NCI-H446 treated with DMSO at 0.1 percent for 48 hours (cell line): ENCODE measurements around the gene CRABP2.

Experiments used
- DNase-seq: peaks from one replicate; lab custom pipeline; 2025; lab: John Stamatoyannopoulos, UW

Gene CRABP2

GRCh38 chr1:156708218-156708661 lies 2.9 kb upstream of the CRABP2 start:
- DNase-seq, result no peak

- DNase-seq, result no peak
Observed at GRCh38 chr1:156707417-156708217, 2.2 kb upstream of the CRABP2 start.

DNA sequence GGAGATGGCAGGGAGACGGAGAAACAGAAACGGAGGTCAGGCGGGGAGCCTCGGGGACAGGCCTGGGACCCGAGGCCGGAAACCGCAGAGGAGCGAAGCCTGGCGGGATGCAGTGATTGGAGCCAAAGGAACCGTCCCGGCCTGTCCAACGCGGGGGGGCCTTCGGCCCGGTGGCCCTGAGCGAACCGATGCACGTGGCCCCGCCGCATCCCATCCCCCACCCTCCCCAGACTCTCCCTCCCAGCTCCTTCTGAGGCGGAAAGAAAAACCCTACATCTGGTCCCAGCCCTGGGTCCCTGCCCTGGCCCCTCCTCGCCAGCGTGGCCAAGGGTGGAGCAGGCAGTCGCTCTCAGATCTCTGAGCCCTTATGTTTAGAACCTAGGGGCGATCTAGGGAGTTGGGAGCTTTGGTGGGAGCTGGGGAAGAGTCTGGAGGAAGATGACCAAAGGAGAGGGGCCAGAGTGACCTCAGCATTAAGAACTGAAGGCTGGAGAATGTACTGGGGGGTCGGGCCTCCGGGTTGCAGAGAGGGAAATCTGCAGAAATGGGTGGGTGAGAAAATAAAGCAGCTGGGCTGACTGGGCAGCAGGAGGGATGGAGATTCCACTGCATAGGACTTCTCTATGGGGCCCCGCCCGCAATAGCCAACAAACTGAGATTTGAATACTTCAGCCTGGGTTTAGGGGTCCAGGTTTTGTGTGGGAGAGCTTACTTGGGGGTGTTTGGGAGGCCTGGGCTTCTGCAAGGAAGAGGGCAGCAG lies 1.5 kb upstream of the CRABP2 start:
- DNase-seq, result no peak

GRCh38 chr1:156705918-156706656 lies 704 bp upstream of the CRABP2 start:
- no peak for DNase-seq

DNA sequence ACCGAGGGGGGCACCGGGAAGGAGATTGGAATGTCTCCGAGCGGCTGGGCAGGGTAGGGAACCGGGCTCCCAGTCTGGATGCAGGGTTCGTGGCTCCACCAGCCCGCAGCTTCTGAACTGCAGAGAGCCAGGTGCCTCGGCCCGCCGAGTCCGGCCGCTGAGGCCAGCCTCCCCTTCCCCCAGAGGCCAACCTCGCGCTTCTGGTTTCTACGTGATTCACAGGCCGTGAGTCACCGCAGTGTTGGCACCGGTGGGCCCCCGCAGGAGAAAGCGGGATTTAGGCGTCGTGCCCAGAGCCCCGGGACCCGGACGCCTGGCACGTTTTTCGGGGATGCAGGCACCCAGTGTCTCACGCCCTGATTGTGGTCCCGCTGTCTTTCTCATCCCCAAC lies 458 bp downstream of the CRABP2 start:
- no peak for DNase-seq

DNA sequence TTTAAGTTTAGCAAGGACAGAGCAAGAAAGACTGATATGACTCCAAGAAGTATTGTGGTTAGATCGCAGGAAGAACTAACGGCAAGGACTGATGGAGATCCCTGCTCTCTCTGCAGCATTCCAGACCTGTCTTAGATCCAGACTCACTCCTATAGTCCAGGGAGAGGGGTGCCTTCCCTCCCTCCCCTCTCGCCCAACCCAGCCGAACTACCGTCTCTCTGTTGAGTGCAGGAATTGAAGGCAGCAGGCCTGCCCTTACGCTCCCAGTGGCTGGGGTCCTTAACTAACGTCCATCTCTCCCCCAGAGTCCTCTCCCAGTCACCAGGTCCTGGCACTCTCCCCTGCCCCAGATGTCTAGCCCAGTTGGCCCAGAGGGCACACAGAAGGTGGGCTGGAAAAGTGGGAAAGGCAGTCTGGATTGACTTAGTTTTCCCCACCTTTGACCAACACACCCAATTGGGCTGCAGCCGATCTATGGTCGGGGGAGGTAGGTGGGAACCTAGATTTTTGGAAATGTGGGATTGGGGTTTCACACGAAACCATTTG lies 1.1 kb downstream of the CRABP2 start:
- DNase-seq, result no peak

- no peak for DNase-seq
Observed at GRCh38 chr1:156703741-156704140, 1.6 kb downstream of the CRABP2 start.

- DNase-seq, result no peak
Observed at GRCh38 chr1:156703336-156703735, 2.0 kb downstream of the CRABP2 start.

DNA sequence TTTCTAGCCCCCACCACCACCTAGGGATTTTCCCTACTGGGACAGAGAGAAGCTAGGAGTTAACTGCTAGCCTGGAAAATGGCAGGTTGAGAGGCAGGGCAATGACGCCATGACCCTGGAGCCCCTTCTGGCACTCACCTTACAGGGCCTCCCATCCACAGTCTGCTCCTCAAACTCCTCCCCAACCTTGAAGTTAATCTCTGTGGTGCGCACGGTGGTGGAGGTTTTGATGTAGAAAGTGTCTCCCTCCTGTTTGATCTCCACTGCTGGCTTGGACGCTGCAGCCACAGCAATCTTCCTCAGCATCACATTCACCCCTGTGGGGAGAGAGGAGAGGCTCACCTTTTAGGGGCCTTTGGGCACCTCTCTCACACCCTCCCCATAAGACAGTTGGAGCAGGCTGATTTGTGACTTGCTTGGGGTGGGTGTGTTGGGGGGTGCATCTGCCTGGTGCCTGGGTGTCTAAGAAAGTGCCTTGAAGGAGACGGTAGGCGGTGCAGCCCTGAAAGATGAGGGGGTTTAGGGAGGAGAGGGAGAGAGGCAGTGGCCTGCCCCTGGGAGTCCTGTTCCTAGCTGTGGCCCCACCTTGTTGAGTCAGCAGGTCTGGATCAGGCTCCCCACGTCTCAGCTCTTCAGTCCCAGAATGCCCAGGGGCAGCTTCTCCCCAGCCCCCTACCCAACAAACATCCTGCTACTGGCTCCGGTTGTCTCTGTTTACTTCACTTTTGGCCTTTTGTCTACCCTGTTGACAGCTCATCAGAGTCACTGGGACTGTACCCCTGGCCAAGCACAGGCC lies 4.4 kb downstream of the CRABP2 start:
- DNase-seq, result no peak

DNA sequence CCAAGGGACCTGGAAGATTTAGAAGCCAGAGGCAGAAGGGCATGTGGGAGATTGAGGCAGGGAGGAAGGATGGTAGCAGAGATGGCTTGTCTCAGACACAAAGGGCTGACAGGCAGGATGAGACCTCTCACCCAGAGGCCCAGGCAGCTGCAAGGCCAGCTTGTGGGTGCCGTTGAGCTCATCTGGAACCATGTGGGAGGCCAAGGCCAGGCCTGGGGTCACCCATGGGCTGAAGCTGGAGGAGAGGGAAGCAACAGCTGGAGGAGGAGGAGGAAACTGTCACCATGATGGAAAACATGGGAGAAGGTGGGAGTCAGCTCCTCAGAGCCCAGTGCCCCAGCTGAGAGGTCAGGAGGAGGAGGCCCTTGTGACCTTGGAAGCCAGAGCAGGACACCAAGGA lies 6.4 kb downstream of the CRABP2 start:
- DNase-seq, result no peak

- DNase-seq, result no peak
Observed at GRCh38 chr1:156697481-156697880, 7.9 kb downstream of the CRABP2 start.

DNA sequence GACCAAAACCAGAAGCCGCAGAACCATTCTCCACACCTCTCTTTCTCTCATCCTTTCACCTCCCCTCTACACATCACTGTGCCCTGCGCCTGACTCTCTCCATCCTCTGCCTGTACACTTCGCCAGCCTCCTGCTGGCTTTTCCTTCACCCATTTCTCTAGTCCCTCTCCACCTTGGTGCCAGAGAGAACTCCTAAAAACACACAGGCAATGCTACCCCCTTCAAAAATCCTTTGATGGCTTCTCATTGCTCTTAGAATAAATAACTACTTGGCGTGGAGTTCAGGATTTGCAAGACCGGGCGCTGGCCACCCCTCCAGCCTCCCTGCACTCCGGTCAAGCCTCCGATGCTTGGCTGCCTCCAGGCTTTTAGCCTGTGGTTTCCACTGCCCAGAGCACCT lies 8.6 kb downstream of the CRABP2 start:
- no peak for DNase-seq

- DNase-seq, result no peak
Observed at GRCh38 chr1:156694690-156694962, 10.8 kb downstream of the CRABP2 start.

DNA sequence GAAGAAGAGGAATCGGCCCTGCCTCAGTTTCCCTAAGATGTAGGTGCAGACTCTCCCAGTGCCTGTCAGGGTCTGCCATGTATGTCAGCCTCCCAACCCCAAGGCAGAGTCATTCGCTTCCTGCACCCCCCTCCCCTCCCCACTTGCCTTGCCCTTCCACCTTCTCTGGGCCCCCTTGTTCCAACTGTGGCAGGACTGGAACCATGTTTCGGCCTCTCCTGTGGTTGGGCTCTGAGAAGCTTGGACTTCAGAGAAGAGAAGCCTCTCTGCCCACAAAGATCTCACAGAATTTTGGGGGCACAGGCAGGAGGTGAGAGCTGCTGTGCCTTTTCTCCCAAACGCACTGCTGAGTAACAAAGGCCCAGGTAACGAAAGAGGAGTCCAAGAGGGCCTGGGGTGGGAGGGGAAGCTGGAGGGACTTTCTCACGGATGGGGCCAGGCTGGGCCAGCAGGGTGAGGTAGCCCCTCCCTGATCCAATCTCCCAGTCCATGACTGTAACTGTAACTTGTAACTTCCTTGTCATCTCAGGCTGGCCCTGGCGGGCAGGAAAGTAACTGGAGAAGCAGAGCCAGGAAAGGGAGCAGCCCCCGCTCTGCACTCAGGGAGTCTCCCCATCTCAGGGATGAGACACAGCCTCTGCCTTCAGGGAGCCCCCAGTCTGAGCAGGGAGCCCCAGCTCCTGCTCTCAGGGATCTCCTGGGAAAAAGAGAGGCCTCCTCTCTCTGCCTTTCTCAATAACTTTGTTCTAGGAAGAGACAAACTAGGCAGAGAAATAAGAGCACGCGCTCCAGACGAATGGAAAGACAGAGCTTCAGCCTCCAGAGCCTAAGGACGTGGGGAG lies 11.3 kb downstream of the CRABP2 start:
- no peak for DNase-seq

DNA sequence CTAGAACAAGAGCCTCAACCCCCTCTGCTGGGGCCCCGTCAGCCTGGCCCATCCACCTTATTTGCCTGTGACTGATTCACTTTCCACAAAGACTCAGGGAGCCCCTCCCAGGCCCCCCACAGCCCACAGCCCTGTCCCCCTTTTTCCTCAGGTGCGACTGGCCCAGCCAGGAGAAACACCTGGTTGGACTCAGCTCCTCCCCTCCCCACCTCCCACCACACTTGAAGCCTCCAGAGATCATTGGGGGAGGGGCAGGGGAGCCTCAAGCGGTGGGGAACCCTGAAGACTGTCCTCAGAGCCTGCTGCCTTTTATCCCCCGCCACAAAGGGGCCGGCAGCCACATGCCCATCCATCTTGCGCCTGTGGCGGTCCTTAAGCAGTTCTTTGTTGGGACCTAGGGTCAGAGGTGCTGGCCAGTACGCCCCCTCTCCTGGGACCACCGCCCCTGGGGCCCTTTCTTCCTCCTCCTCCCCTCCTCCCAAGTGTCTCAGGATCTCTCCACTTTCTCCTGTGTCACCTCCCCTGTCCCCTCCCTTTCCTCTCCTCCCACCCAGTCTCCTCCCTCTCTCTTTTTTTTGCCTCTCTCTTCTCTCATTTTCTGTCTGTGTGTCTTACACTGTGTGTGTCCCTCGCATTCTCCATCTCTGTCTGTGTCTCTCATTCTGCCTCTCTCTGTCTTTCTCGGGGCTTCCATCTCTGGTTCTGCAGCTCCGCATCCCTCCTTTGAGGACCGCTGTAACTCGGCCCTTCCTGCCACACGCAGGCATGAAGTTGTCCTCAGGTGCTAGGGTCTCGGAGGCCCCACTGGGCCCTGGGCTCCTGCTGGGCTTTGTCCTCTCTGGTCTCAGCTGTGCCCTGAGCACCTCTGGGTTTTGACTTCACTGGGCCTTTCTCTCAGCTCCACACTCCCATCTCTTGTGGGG lies 12.2 kb downstream of the CRABP2 start:
- no peak for DNase-seq

DNA sequence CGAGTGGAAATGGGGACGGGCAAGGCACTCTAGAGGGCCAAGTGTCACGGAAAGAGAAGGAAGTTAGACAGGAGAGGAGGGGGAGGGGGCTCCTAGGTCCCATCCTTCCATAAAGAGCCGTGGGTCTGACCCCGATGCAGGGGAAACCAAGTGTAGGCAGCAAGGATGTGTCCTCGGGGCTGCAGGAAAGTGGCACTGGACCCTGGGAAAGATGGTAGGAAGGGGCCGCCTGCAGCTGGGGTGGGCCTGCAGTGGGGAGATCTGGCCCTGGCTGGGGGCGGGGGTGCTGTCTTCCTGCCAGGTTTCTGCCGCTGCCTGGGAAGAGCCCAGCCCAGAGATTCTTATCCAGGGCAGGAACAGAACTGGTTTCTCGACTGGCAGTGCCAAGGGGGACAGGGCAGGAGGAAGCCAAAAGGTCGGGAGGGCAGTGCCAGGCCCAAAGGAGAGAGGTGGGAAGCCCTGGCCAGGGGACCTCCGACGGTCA lies 12.9 kb downstream of the CRABP2 start:
- no peak for DNase-seq

DNA sequence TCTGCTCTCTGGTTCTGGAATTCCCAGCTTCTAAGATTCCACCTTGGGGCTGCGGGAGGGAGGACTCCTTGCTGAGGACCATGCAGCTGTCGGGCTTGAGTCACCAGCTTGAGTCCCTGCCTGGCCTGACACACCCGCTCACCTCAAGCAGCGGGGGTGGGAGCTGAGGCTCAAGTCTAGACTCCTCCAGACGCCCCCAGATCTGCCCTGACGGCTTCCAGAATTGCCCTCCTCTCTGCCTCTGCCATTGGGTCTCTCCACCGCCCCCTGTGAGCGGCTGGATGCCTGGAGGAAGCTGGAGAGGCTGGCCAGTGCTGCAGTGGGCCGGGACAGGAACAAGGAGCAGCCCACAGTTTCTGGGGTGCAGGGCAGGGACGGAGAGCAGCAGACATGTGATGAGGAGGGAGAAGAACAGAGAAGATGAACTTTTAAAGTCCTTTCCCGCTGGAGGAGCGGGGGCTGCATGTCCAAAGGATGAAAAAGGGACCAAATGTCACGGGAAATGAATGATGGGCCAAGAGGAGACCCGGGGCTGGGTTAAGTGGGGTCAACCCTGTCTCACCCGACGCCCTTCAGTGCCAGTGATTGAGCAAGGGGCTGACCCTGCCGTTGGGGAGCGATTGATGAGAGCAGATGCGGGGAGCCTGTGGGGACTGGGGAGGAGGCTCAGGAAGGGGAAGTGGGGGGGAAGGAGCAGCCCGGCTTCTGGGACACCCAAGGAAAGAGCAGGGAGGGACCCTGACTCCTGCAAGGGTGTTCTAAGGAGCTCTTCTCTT lies 13.5 kb downstream of the CRABP2 start:
- no peak for DNase-seq

DNA sequence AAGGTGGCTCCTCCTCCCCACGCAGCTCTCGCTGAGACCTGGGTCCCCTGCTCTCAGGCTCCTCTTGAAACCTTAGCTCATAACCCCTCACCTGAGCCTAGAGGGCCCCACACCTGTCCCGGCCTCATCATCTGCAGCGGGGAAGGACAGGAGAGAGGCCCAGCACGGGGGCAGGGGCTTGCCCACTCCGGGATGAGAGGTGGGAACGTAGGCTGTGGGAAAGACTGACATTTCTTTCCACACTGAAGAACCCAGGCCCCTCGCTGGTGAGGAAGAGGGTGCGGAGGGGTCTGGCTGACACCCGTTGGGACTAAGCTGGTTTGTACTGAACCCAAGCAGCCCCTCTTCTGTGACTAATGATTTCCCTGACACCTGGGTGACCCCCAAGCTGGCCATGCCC lies 14.2 kb downstream of the CRABP2 start:
- no peak for DNase-seq

DNA sequence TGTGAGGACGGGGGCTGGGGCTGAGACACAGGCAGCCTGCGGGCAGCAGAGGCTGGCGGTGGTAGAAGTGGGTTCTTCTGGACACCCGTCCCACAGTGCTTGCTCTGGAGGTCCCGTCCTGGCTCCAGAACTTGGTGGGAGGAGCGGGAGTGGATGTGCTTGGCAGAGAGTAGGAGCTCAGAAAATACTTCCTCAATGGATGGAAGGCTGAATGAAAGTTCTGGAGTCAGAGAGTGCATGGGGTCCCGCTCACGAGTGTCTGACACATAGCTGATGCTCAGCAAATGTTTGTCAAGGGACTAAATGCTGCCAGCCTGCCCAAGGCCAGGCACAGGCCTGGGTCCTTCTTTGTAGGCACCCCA lies 14.7 kb downstream of the CRABP2 start:
- no peak for DNase-seq
